ENCODE measurements around the gene SH3PXD2A.

GRCh38 chr10:103622286-103622685, 233.1 kb downstream of the SH3PXD2A start:
- TF ChIP-seq CTCF (IDR thresholded peaks at IDR 0.05) (no peak), POLR2A (IDR thresholded peaks at IDR 0.05) (no peak)
